ENCODE data around the gene CKAP2L.

Gene CKAP2L

GRCh38 chr2:112765251-112765650, 842 bp upstream of the CKAP2L start:
- DNase-seq = peak in 1 of 2 experiments; percentile 55

GRCh38 chr2:112762276-112762675, 2.1 kb downstream of the CKAP2L start:
- DNase-seq = no peak
- no peak for TF ChIP-seq POLR2A (IDR thresholded peaks at IDR 0.05; ENCODE audit: low read length)
- TF ChIP-seq GATA1 (IDR thresholded peaks at IDR 0.05; ENCODE audit: low read depth, low read length) = no peak

More at GRCh38 chr2:112765251-112765650, 842 bp upstream of the CKAP2L start:
- TF ChIP-seq GATA1 (IDR thresholded peaks at IDR 0.05; ENCODE audit: low read depth, low read length) (no peak), POLR2A (IDR thresholded peaks at IDR 0.05; ENCODE audit: low read length) (no peak)

GRCh38 chr2:112760149-112760548, 4.3 kb downstream of the CKAP2L start:
- TF ChIP-seq GATA1 (IDR thresholded peaks at IDR 0.05; ENCODE audit: low read depth, low read length) = no peak
- no peak for TF ChIP-seq POLR2A (IDR thresholded peaks at IDR 0.05; ENCODE audit: low read length)
- no peak for DNase-seq

- DNase-seq = no peak
- TF ChIP-seq GATA1 (IDR thresholded peaks at IDR 0.05; ENCODE audit: low read depth, low read length) (no peak), POLR2A (IDR thresholded peaks at IDR 0.05; ENCODE audit: low read length) (no peak)
Measured at GRCh38 chr2:112758711-112759110, 5.7 kb downstream of the CKAP2L start.

GRCh38 chr2:112757265-112757664, 7.1 kb downstream of the CKAP2L start:
- no peak for TF ChIP-seq POLR2A (IDR thresholded peaks at IDR 0.05; ENCODE audit: low read length)
- TF ChIP-seq GATA1 (IDR thresholded peaks at IDR 0.05; ENCODE audit: low read depth, low read length) = no peak
- peak; percentile 23 to 70 for DNase-seq

GRCh38 chr2:112756207-112756606, 8.2 kb downstream of the CKAP2L start:
- no peak for DNase-seq
- TF ChIP-seq POLR2A (IDR thresholded peaks at IDR 0.05; ENCODE audit: low read length) (no peak), GATA1 (IDR thresholded peaks at IDR 0.05; ENCODE audit: low read depth, low read length) (no peak)

GRCh38 chr2:112755444-112755843, 9.0 kb downstream of the CKAP2L start:
- no peak for DNase-seq
- TF ChIP-seq POLR2A (IDR thresholded peaks at IDR 0.05; ENCODE audit: low read length) (no peak), GATA1 (IDR thresholded peaks at IDR 0.05; ENCODE audit: low read depth, low read length) (no peak)

GRCh38 chr2:112754564-112754963, 9.8 kb downstream of the CKAP2L start:
- TF ChIP-seq POLR2A (IDR thresholded peaks at IDR 0.05; ENCODE audit: low read length) (no peak), GATA1 (IDR thresholded peaks at IDR 0.05; ENCODE audit: low read depth, low read length) (no peak)
- no peak for DNase-seq

- no peak for TF ChIP-seq POLR2A (IDR thresholded peaks at IDR 0.05; ENCODE audit: low read length)
- no peak for DNase-seq
Measured at GRCh38 chr2:112752667-112753066, 11.7 kb downstream of the CKAP2L start.

- no peak for DNase-seq
- no peak for TF ChIP-seq GATA1 (IDR thresholded peaks at IDR 0.05; ENCODE audit: low read depth, low read length)
- no peak for TF ChIP-seq POLR2A (IDR thresholded peaks at IDR 0.05; ENCODE audit: low read length)
Measured at GRCh38 chr2:112751451-112752197, 12.8 kb downstream of the CKAP2L start.

- no peak for TF ChIP-seq POLR2A (IDR thresholded peaks at IDR 0.05; ENCODE audit: low read length)
- TF ChIP-seq GATA1 (IDR thresholded peaks at IDR 0.05; ENCODE audit: low read depth, low read length) = no peak
- DNase-seq = no peak
Measured at GRCh38 chr2:112750560-112750843, 13.9 kb downstream of the CKAP2L start.

GRCh38 chr2:112749755-112750559, 14.5 kb downstream of the CKAP2L start:
- DNase-seq = peak; percentile 76 to 88
- TF ChIP-seq GATA1 (IDR thresholded peaks at IDR 0.05; ENCODE audit: low read depth, low read length) (no peak), POLR2A (IDR thresholded peaks at IDR 0.05; ENCODE audit: low read length) (no peak)

GRCh38 chr2:112740527-112740926, 23.9 kb downstream of the CKAP2L start:
- TF ChIP-seq POLR2A (IDR thresholded peaks at IDR 0.05; ENCODE audit: low read length) = no peak
- TF ChIP-seq GATA1 (IDR thresholded peaks at IDR 0.05; ENCODE audit: low read depth, low read length) = no peak
- no peak for DNase-seq

- DNase-seq = no peak
- TF ChIP-seq GATA1 (IDR thresholded peaks at IDR 0.05; ENCODE audit: low read depth, low read length) (no peak), POLR2A (IDR thresholded peaks at IDR 0.05; ENCODE audit: low read length) (no peak)
Measured at GRCh38 chr2:112737542-112738232, 26.7 kb downstream of the CKAP2L start.
